BE2C (cell line): ENCODE measurements around the gene IPMK.
"Not testable (repeated sequence)": the region's sequence is repeated elsewhere in the genome, so short reads cannot be mapped to it uniquely, and the experiment has no call there.

ENCODE experiments used
- DNase-seq: peaks from one replicate; pipeline ENCODE4 v3.0.0-alpha.2; 2020
- H3K27me3 ChIP-seq: fragments of 250-450 bp; sonication (Bioruptor Pico); 2 replicates; pipeline ENCODE4 v1.5.1; 2020; ENCODE audit warnings: mild to moderate bottlenecking
- H3K36me3 ChIP-seq: fragments of 250-450 bp; sonication (Bioruptor Pico); 2 replicates; pipeline ENCODE4 v1.5.1; 2020; ENCODE audit warnings: mild to moderate bottlenecking
- H3K4me1 ChIP-seq: fragments of 250-450 bp; sonication (Bioruptor Pico); 2 replicates; pipeline ENCODE4 v1.5.1; 2020
- H3K4me3 ChIP-seq: 2 replicates; pipeline ENCODE4 v1.5.1; 2011; ENCODE audit warnings: low read depth, low read length
- H3K9me3 ChIP-seq: fragments of 250-450 bp; sonication (Bioruptor Pico); 2 replicates; pipeline ENCODE4 v1.5.1; 2020
- CTCF ChIP-seq: IDR thresholded peaks from 2 replicates; pipeline ENCODE4 v1.5.1; 2012; ENCODE audit warnings: mild to moderate bottlenecking, low read depth, low read length

Gene IPMK

GRCh38 chr10:58265249-58265648 is 2.4 kb downstream of the IPMK start:
- H3K36me3 ChIP-seq = no peaks in the 10 kb centered on the region
- DNase-seq = no peak
- H3K4me3 ChIP-seq = peak overlapping the region; percentile 83
- H3K9me3 ChIP-seq = no peaks in the 10 kb centered on the region
- H3K4me1 ChIP-seq = no peaks in the 10 kb centered on the region
- TF ChIP-seq CTCF = no peak
- H3K27me3 ChIP-seq = no peaks in the 10 kb centered on the region

- no peaks in the 10 kb centered on the region for H3K27me3 ChIP-seq
- H3K36me3 ChIP-seq = no peaks in the 10 kb centered on the region
- no peaks in the 10 kb centered on the region for H3K4me1 ChIP-seq
- no peak for TF ChIP-seq CTCF
- no peak for DNase-seq
- H3K9me3 ChIP-seq = no peaks in the 10 kb centered on the region
- peak overlapping the region; percentile 83 for H3K4me3 ChIP-seq
Observed at GRCh38 chr10:58264780-58265179, 2.9 kb downstream of the IPMK start.

GRCh38 chr10:58262766-58263165 is 4.9 kb downstream of the IPMK start:
- no peaks in the 10 kb centered on the region for H3K36me3 ChIP-seq
- no peaks in the 10 kb centered on the region for H3K9me3 ChIP-seq
- no peak for DNase-seq
- H3K4me3 ChIP-seq = no peak overlapping the region
- H3K4me1 ChIP-seq = no peaks in the 10 kb centered on the region
- H3K27me3 ChIP-seq = no peaks in the 10 kb centered on the region
- no peak for TF ChIP-seq CTCF

GRCh38 chr10:58260334-58260733 is 7.4 kb downstream of the IPMK start:
- Histone ChIP-seq H3K27me3 (no peaks in the 10 kb centered on the region), H3K9me3 (no peaks in the 10 kb centered on the region), H3K36me3 (no peaks in the 10 kb centered on the region), H3K4me3 (no peak overlapping the region), H3K4me1 (no peaks in the 10 kb centered on the region)
- TF ChIP-seq CTCF = no peak
- DNase-seq = no peak

- no peak overlapping the region for H3K4me3 ChIP-seq
- no peaks in the 10 kb centered on the region for H3K9me3 ChIP-seq
- no peak for DNase-seq
- peak; percentile 35 for TF ChIP-seq CTCF
- H3K36me3 ChIP-seq = no peaks in the 10 kb centered on the region
- H3K4me1 ChIP-seq = no peaks in the 10 kb centered on the region
- no peaks in the 10 kb centered on the region for H3K27me3 ChIP-seq
Observed at GRCh38 chr10:58258977-58259692, 8.6 kb downstream of the IPMK start.

- H3K4me3 ChIP-seq, H3K9me3 ChIP-seq, H3K4me1 ChIP-seq, H3K36me3 ChIP-seq, H3K27me3 ChIP-seq: not testable (repeated sequence)
- peak; percentile 46 for DNase-seq
Observed at GRCh38 chr10:58256013-58256780, 11.5 kb downstream of the IPMK start.
